GM19023 (cell line): ENCODE results near the gene FBN1.

Experiments used
- ATAC-seq: cut with Tn5 transposase; IDR thresholded peaks from one replicate; pipeline ENCODE4 v1.9.1; 2021; ENCODE audit warnings: mild to moderate bottlenecking, moderate library complexity; ENCODE audit not compliant: unreplicated experiment

The FBN1 gene

GRCh38 chr15:48645558-48646330 lies at the start of gene FBN1:
Gene FBN1, minus strand, starts transcription at chr15:48645709. Its CDS starts 940 bp downstream, at chr15:48644769.
- peak; percentile 71 for ATAC-seq

- no peak for ATAC-seq
Observed at GRCh38 chr15:48693484-48693883, 48.0 kb upstream of the FBN1 start.

DNA sequence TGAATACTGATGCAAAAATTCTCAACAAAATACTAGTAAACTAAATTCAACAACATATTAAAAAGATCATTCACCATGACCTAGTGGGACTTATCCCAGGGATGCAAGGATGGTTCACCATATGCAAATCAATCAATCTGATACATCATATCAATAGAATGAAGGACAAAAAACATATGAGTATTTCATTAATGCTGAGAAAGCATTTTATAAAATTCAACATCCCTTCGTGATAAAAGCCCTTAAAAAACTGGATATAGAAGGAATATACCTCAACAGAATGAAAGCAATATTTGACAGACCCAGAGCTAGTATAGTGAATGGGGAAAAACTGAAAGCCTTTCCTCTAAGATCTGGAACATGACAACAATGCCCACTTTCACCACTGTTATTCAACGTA lies 43.0 kb upstream of the FBN1 start:
- no peak for ATAC-seq

GRCh38 chr15:48683991-48684765 lies 38.7 kb upstream of the FBN1 start:
- ATAC-seq = no peak

DNA sequence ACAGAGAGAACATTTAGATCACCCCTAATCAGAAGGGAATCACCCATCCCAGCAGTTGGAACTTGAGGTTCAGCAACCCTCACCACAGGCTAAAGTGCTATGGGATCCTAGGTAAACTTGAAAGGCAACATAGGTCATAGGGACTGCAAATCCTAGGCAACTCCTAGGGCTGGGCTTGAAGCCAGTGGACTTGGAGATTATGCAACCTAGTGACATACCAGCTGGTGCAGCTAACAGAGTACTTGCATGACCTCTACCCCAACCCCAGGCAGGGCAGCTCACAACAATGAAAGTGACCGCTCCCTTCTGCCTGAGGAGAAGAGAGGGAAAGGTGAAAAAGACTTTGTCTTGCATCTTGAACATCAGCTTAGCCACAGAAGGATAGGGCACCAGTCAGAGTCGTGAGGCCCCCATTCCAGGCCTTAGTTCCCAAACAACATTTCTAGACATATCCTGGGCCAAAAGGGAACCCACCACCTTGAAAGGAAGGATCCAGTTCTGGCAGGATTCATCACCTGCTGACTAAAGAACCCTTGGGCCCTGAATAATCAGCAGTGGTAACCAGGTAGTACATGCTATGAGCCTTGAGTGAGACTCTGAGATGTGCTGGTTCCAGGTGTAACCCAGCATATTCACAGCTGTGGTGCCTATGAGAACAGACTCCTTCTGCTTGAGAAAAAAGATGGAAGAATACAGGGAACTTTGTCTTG lies 37.6 kb upstream of the FBN1 start:
- no peak for ATAC-seq

DNA sequence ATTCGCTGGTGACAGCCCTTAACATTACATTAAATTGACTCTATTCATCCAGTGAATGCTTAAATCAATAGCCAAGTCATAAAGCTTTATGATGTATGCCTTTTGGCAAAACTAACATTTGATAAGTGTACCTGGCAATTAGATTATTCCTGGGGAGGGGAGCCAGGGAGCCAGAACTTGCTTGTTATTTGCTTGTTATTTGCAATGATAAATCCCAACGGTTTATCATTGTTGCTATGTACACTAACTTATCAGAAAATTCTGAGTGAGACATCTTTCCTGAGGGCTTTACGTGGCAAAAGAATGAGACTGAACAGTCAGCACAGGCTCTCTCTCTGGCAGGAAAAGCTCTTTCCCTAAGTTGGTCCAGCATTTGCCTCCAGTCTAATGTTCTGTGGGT lies 35.8 kb upstream of the FBN1 start:
- no peak for ATAC-seq

DNA sequence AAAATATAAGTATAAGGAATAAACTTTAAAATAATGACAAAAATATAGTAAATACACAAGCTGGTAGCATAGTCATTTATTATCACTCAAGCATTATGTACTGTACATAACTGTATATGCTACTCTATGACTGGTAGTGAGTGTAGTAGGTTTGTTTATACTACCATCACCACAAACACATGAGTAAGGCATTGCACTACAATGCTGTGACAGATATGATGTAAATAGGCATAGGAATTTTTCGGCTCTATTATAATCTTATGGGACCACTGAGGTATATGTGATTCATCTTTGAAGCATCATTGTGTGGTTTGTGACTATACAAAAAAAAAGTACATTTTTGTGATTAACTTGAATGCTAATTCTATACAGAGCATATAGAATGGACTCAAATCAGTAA lies 35.3 kb upstream of the FBN1 start:
- ATAC-seq = no peak

DNA sequence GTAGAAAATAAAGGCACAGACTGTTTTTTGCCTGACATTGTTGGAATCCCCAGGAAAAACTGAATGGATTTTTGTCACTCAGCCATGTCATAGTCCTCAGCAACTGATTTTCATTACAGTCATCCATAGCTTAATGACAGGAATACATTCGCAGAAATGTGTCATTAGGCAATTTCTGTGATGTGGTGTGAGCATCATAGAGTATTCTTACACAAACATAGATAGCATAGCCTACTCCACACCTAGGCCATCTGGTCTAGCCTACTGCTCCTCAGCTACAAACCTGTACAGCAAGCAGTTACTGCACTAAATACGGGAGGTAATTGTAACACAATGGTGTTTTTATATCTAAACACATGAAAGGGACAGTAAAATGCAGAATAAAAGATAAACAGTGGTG lies 34.4 kb upstream of the FBN1 start:
- ATAC-seq = no peak

DNA sequence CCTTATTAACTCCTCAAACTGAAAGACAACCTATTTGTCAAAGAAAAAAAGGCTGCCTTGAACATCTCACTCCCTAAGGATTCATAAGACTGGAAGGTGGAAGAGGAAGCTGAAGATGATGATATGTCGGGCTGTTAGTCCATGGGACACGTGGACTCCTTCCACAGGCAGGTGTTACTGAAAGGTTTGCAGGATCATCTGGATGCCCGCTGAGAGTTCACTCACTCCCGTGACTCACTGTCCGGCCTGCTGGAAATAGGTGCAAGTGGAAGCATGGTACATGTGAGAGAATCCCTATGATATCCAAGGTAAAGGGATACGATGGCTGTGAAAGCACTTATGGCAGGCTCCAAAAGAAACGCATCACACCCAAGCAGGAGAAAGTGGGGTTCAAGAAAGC lies 33.3 kb upstream of the FBN1 start:
- ATAC-seq = no peak

DNA sequence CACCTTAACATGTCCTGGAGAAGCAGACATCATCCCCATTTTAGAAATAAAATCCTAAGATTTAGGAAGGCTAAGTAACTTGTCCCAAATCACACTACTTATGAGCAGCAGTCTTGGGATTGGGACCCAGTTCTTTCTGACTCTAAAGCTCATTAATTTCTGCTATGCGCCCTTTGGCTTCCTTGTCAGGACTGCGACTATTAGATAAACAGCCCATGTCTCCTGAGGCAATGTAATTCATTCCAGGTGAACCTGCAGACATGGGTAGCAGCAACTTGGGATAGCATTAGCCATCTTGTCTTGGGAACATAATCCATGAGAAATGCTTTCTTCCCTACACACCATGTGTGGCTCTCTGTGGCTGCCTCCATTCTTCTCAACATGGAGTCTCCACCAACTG lies 32.3 kb upstream of the FBN1 start:
- no peak for ATAC-seq

- no peak for ATAC-seq
Observed at GRCh38 chr15:48675436-48675835, 29.9 kb upstream of the FBN1 start.

GRCh38 chr15:48674876-48675275 lies 29.4 kb upstream of the FBN1 start:
- ATAC-seq = no peak

GRCh38 chr15:48672206-48672605 lies 26.7 kb upstream of the FBN1 start:
- ATAC-seq = no peak

DNA sequence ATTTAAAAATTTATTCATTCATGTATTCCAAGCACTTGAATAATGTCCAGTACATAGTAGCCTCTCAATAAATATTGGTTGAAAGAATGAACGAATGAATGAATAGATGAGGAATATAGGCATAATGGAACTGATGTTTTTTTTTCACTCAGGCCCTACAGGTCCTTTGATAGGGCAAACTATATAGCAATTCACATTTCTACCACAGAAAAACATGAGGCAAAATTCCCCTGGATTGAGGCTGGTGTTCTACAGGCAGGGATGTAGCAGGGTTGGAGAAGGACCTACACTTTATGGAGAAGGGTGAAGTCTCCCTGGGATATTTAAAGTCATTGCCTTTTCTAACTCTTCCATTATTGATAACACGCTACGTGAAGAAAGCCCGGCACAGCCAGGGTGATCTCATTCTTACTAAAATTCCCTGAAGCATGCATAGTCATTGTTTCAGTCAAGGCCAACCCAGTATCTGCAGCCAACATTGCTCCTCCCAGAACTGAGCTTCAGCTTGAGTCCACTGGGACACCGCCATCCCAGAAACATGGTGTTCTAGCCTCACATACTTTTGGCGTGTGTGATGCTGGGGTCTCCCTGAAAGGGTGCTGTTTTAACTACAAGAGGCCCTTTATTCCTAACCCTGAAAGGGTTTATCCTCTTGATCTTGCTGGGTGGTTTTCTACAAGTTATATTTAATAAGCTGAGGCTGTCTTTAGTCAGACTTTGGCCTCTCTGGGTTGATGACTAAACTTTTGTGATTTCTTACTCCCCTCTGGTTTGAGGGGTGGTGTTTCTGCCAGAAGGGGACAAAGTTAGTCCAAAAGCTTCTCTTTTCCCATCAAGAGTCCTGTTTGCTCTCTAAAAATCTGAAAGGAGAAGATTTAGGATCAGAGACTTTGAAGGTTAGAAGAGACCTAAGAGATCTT lies 25.9 kb upstream of the FBN1 start:
- no peak for ATAC-seq

DNA sequence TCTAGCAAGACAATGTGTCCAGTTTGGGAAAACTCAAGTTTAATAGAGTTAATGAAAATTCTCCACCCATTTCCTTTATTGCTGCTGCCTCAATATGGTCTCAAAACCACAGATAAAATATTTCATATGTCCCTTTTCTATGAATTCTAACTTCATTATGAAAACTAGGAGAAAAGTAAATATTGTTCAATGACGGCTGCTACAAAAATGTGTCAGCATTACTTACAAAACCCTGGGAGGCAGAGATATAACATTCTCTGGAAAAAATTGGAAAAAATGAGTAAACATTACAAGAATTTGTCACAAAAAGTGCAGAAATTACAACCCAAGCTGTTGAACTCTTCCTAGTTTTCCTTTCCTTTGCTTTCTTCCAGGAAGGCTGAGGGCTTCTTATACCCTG lies 22.2 kb upstream of the FBN1 start:
- no peak for ATAC-seq

DNA sequence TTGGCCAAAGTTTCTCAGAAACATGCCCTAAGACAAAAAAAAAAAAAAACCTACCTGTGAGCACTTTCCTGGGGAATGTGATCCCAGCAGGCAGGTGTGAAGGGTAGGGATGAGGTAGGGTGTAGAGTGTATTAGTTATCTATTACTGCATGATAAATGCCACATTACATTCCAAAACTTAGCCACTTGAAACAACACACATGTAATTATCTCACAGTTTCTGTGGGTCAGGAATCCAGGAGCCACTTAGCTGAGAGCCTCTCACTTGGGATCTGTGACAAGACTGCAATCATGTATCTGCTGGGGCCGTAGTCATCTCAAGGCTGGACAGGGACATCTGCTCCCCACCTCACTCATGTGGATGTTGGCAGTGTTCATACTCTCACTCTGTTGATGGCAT lies 18.9 kb upstream of the FBN1 start:
- no peak for ATAC-seq

GRCh38 chr15:48657950-48658591 lies 12.6 kb upstream of the FBN1 start:
- ATAC-seq = no peak

DNA sequence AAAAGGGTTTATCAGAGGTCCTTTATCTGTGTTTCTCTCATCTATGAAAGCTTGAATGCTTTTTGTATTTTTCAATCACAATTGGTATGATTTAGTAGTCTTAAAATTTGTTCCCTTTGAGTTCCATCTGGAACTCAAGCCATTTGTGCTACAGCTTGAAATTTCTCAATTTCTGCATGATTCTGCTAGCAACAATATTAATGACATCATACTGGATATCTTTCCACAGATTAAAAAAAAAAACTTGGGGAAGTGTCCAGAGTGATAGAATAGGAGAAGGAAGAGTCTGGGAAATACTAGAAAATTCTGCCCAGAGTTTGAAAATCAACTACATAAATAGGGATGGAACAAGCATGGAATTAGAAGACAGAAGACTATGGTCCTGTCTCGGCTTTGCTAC lies 9.3 kb upstream of the FBN1 start:
- ATAC-seq = no peak

GRCh38 chr15:48653913-48654670 lies 8.6 kb upstream of the FBN1 start:
- no peak for ATAC-seq

DNA sequence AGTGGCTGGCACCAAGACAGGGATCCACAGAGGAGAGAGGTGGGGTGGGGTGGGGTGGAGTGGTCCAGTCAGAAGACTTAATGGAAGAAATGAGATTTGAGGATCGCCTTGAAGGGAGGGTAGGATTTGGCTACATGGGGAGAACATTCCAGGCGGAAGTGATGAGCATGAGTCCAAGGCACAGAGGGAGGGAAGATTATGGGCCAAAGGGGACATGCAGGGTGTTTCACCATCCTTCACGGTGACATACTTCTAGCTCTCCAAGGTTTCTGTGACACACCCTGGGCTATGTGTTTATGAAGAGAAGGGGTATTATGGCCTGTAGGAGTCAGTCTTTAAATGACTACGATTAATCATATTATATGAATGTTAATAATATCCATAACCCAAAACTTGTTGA lies 7.7 kb upstream of the FBN1 start:
- no peak for ATAC-seq
